K562 (cell line): ENCODE data around the gene ADAMTS6. TPM values are rescaled to one million over a fixed set of nuclear protein-coding genes. Genes with fewer than 3 reads are reported as not detected.
A peak's percentile ranks its signal among the peaks of the same experiment; 100 is the strongest.

Experiments used
- ARID4B ChIP-seq: sonication (generic); formaldehyde crosslinking; IDR thresholded peaks from 2 replicates; pipeline ENCODE4 v1.8.0; 2022; ENCODE audit warnings: mild to moderate bottlenecking, missing genetic modification reagents
- DNMT1 ChIP-seq: fragments of 450-650 bp; IDR thresholded peaks from 2 replicates; pipeline ENCODE4 v1.6.1; 2016; ENCODE audit warnings: antibody characterized with exemption, mild to moderate bottlenecking
- ELF2 ChIP-seq: fragments of 250-450 bp; sonication (Bioruptor Pico); IDR thresholded peaks from 2 replicates; pipeline ENCODE4 v1.5.0; 2021; ENCODE audit warnings: mild to moderate bottlenecking
- FOXM1 ChIP-seq, 2 experiments: fragments of 450-650 bp in 1 of 2; sonication (generic) in 1 of 2; formaldehyde crosslinking in 1 of 2; IDR thresholded peaks; 2 replicates each; pipeline versions ENCODE4 v1.6.1 to v1.9.0; 2017 to 2022; ENCODE audit warnings: low read depth in 2 of 2, mild to moderate bottlenecking in 2 of 2, missing genetic modification reagents in 1 of 2, moderate library complexity in 1 of 2
- GABPB1 ChIP-seq: sonication (generic); formaldehyde crosslinking; IDR thresholded peaks from 2 replicates; pipeline ENCODE4 v1.8.0; 2022; ENCODE audit warnings: mild to moderate bottlenecking, missing genetic modification reagents
- PBX2 ChIP-seq, 2 experiments: IDR thresholded peaks in 1 of 2; conservative IDR thresholded peaks in 1 of 2; 2 replicates each; pipeline ENCODE4 v1.6.1; 2016; ENCODE audit warnings: low read depth in 2 of 2, mild to moderate bottlenecking in 1 of 2, missing compliant biosample characterization in 1 of 2, missing genetic modification characterization in 1 of 2, moderate library complexity in 1 of 2
- POLR2B ChIP-seq: fragments of 450-650 bp; IDR thresholded peaks from 2 replicates; pipeline ENCODE4 v1.6.1; 2018; ENCODE audit warnings: low read depth; ENCODE audit not compliant: partially characterized antibody
- RBM39 ChIP-seq: fragments of 200-400 bp; formaldehyde crosslinking; optimal IDR thresholded peaks from 2 replicates; pipeline ENCODE3; 2018; ENCODE audit warnings: low read depth, low read length
- SIX5 ChIP-seq, 2 experiments: IDR thresholded peaks; 2 replicates each; pipeline ENCODE4 v1.6.1; 2011; ENCODE audit warnings: low read length in 2 of 2, borderline replicate concordance in 1 of 2, low read depth in 1 of 2, mild to moderate bottlenecking in 1 of 2, moderate library complexity in 1 of 2; ENCODE audit not compliant: insufficient read depth in 1 of 2
- SMARCA4 ChIP-seq: fragments of 450-650 bp; IDR thresholded peaks from 2 replicates; pipeline ENCODE4 v1.6.1; 2016
- SMARCA5 ChIP-seq: fragments of 450-650 bp; IDR thresholded peaks from 2 replicates; pipeline ENCODE4 v1.6.1; 2016
- XRCC4 ChIP-seq: IDR thresholded peaks from one replicate; pipeline ENCODE4 v1.6.1; 2011; ENCODE audit not compliant: insufficient read depth, insufficient read length; ENCODE audit errors: extremely low read depth
- XRCC5 ChIP-seq: fragments of 200-400 bp; formaldehyde crosslinking; IDR thresholded peaks from 2 replicates; pipeline ENCODE4 v1.6.1; 2017; ENCODE audit warnings: low read depth, mild to moderate bottlenecking, low read length
- ZC3H8 ChIP-seq: fragments of 450-650 bp; IDR thresholded peaks from 2 replicates; pipeline ENCODE4 v1.6.1; 2017
- ZNF197 ChIP-seq: fragments of 200-800 bp; sonication (Bioruptor generic); IDR thresholded peaks from 2 replicates; pipeline ENCODE4 v1.6.1; 2016; ENCODE audit warnings: low read depth, missing genetic modification characterization, missing compliant biosample characterization
- ZNF263 ChIP-seq: sonication (generic); formaldehyde crosslinking; IDR thresholded peaks from 2 replicates; pipeline ENCODE4 v1.8.0; 2022; ENCODE audit warnings: mild to moderate bottlenecking, missing genetic modification reagents, borderline replicate concordance
- ZNF384 ChIP-seq: IDR thresholded peaks from 2 replicates; pipeline ENCODE4 v1.6.1; 2012; ENCODE audit warnings: low read depth, low read length, improper control_type of control experiment
- ZNF431 ChIP-seq: sonication (generic); formaldehyde crosslinking; IDR thresholded peaks from 2 replicates; pipeline ENCODE4 v1.8.0; 2022; ENCODE audit warnings: mild to moderate bottlenecking, missing genetic modification reagents
- ZNF589 ChIP-seq: fragments of 200-800 bp; sonication (Bioruptor generic); IDR thresholded peaks from 2 replicates; pipeline ENCODE4 v1.6.1; 2016; ENCODE audit warnings: low read depth, missing genetic modification characterization, missing compliant biosample characterization
- ZNF668 ChIP-seq: fragments of 250-450 bp; sonication (Bioruptor Pico); IDR thresholded peaks from 2 replicates; pipeline ENCODE4 v1.8.0; 2022; ENCODE audit warnings: mild to moderate bottlenecking, inconsistent platforms
- ZNF76 ChIP-seq: fragments of 250-450 bp; sonication (Bioruptor Pico); IDR thresholded peaks from 2 replicates; pipeline ENCODE4 v1.4.0; 2020; ENCODE audit warnings: mild to moderate bottlenecking, moderate library complexity, borderline replicate concordance
- ZNF785 ChIP-seq: fragments of 250-450 bp; sonication (Bioruptor Pico); IDR thresholded peaks from 2 replicates; pipeline ENCODE4 v1.4.0; 2020; ENCODE audit warnings: mild to moderate bottlenecking
- polyA plus RNA-seq, 8 experiments: library from polyadenylated mRNA; depleted of rRNA in 4 of 8; stranded (reverse) in 5 of 8; unstranded in 3 of 8; fragments of >200 nt; fragmentation: Nextera tagmentation in 2 of 8; fragmentation: Illumina TruSeq in 1 of 8; extraction: Ambion mirVana in 2 of 8; extraction: Trizol in 1 of 8; gene quantifications; 2 replicates each; pipeline versions ENCODE4 v1.2.1 to v1.2.3, GENCODE V29; 2011 to 2014; ENCODE audit warnings: inconsistent platforms in 1 of 8, missing spikeins in 1 of 8
- total RNA-seq, 7 experiments: library from RNA; depleted of rRNA in 6 of 7; stranded (reverse); fragments of >200 nt in 6 of 7; fragmentation: Illumina TruSeq in 2 of 7; extraction: Trizol in 2 of 7; gene quantifications; 2 replicates each; pipeline versions ENCODE4 v1.2.1 to v1.2.3, GENCODE V29; 2011 to 2021; ENCODE audit warnings: low replicate concordance in 1 of 7

The ADAMTS6 gene
- total and polyA plus RNA-seq, 9 of the 15 experiments (the other 6 are each of a cell fraction or from before 2014, with no cell fraction given): 0.57 to 5.3 (median 1.5) TPM

GRCh38 chr5:65482736-65483545 lies 1.2 kb upstream of the ADAMTS6 start (continued):
- TF ChIP-seq GABPB1 (CRISPR knock-in tag) (no peak), ZNF589 (CRISPR knock-in tag) (no peak), FOXM1 (IDR thresholded peaks at IDR 0.05; ENCODE audit: low read depth) (peak; percentile 74), FOXM1 (CRISPR knock-in tag; IDR thresholded peaks at IDR 0.05; ENCODE audit: low read depth) (no peak), ELF2 (no peak), POLR2B (no peak), ZNF384 (peak; percentile 27; the same call in 1 of the 2 replicates), SIX5 (IDR thresholded peaks at IDR 0.05; ENCODE audit: borderline replicate concordance in 1 of 2, insufficient read depth in 1 of 2, low read depth in 1 of 2, low read length in 2 of 2) (no peak), ZC3H8 (no peak), ZNF668 (no peak), ZNF76 (CRISPR knock-in tag) (no peak), ZNF785 (no peak), ZNF197 (CRISPR knock-in tag) (no peak), DNMT1 (no peak), XRCC4 (no peak), RBM39 (no peak), SMARCA4 (peak; percentile 29; the same call in 1 of the 2 replicates), ARID4B (CRISPR knock-in tag) (no peak), ZNF431 (CRISPR knock-in tag) (no peak), SMARCA5 (no peak), PBX2 (CRISPR knock-in tag; IDR thresholded peaks at IDR 0.05; ENCODE audit: low read depth) (no peak), PBX2 (tag; conservative IDR thresholded peaks at IDR 0.05; ENCODE audit: low read depth) (no peak), XRCC5 (no peak), ZNF263 (CRISPR knock-in tag) (no peak)
